SW 1271 (cell line): Measurements from ENCODE around the gene SPATA31C1.
"Not testable (repeated sequence)": the region's sequence is repeated elsewhere in the genome, so short reads cannot be mapped to it uniquely, and the experiment has no call there.

Experiments used
- DNase-seq, 2 experiments: peaks; one replicate each; lab custom pipeline; 2025; lab: John Stamatoyannopoulos, UW

SPATA31C1 gene

GRCh38 chr9:87937918-87938317 is 20.2 kb downstream of the SPATA31C1 start:
- not testable (repeated sequence) for DNase-seq

- DNase-seq, result not testable (repeated sequence)
These were observed 20.6 kb downstream of the SPATA31C1 start for GRCh38 chr9:87938336-87938735.

GRCh38 chr9:87939096-87939495 is 21.3 kb downstream of the SPATA31C1 start:
- DNase-seq, result not testable (repeated sequence)

- DNase-seq, result no peak
These were observed 26.3 kb downstream of the SPATA31C1 start for GRCh38 chr9:87944096-87944495.

GRCh38 chr9:87944682-87945081 is 26.9 kb downstream of the SPATA31C1 start:
- DNase-seq, result no peak

- no peak for DNase-seq
These were observed 32.5 kb downstream of the SPATA31C1 start for GRCh38 chr9:87950296-87950695.

- peak in 1 of 2 experiments; percentile 15 for DNase-seq
These were observed 33.2 kb downstream of the SPATA31C1 start for GRCh38 chr9:87950765-87951488.

GRCh38 chr9:87954230-87954629 is 36.5 kb downstream of the SPATA31C1 start:
- no peak for DNase-seq

GRCh38 chr9:87957839-87958238 is 40.1 kb downstream of the SPATA31C1 start:
- DNase-seq, result no peak

- DNase-seq, result no peak
These were observed 40.8 kb downstream of the SPATA31C1 start for GRCh38 chr9:87958591-87958990.

- DNase-seq, result no peak
These were observed 42.3 kb downstream of the SPATA31C1 start for GRCh38 chr9:87959916-87960581.

GRCh38 chr9:87963770-87964169 is 46.0 kb downstream of the SPATA31C1 start:
- DNase-seq, result no peak

GRCh38 chr9:87964826-87965225 is 47.1 kb downstream of the SPATA31C1 start:
- DNase-seq, result no peak

- DNase-seq, result no peak
These were observed 50.4 kb downstream of the SPATA31C1 start for GRCh38 chr9:87968155-87968554.

- no peak for DNase-seq
These were observed 52.8 kb downstream of the SPATA31C1 start for GRCh38 chr9:87970602-87971001.

- DNase-seq, result no peak
These were observed 55.4 kb downstream of the SPATA31C1 start for GRCh38 chr9:87973122-87973521.
